ENCODE results near the gene NECAB3.

The NECAB3 gene, protein sequence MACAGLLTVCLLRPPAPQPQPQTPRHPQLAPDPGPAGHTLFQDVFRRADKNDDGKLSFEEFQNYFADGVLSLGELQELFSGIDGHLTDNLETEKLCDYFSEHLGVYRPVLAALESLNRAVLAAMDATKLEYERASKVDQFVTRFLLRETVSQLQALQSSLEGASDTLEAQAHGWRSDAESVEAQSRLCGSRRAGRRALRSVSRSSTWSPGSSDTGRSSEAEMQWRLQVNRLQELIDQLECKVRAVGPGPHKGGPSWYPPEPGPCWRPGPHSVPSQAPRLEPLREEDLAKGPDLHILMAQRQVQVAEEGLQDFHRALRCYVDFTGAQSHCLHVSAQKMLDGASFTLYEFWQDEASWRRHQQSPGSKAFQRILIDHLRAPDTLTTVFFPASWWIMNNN

DNA sequence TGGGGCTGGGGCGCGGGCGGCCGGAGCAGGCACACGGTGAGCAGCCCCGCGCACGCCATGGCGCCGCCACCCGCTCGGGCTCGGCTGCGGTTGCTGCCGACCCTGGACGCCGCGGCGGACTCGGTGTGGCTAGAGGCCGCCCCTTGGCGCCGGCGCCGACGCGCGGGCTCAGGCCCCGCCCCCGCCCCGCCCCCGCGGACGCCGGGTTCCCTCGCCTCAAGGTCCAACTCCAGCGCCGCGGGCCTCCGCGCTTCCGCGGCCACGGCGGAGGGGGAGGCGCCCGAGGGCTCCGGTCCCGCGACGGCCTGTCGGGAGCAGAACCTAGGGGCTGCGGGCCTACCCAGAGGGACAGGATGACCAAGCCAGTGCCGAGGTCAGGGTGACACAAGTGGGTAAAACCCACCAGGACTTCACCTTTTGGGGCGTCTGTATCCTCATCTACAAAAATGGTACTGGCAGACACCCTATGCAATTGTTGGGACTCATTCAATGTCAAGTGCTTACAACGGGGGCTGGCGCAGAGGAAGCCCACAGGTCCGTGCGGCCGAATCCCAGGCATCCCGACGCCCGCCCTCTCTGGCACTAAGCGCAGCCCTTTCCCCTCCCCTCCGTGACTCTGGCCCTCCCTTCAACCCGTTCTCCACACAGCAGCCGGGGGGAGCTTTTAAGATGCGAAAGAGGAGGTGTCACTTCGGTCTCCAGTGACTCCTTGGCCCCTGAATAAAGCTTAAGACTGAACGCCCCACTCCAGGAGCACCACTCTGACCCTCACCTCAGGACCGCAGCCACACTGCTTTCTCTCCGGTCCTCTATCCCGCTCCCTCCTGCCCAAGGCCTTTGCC, at the start of gene NECAB3:
TSS of gene NECAB3 (minus strand) at position 135 of the 842 bp plus-strand sequence. CDS start at position 59, 76 bp downstream.
- DNase-seq (ENCODE audit: low spot score): peak; percentile 92
- in situ Hi-C loops (cut with MboI; ENCODE audit: low sequenced_read_pairs, unreplicated experiment): no loop called here
- TF ChIP-seq, protein P1, sequence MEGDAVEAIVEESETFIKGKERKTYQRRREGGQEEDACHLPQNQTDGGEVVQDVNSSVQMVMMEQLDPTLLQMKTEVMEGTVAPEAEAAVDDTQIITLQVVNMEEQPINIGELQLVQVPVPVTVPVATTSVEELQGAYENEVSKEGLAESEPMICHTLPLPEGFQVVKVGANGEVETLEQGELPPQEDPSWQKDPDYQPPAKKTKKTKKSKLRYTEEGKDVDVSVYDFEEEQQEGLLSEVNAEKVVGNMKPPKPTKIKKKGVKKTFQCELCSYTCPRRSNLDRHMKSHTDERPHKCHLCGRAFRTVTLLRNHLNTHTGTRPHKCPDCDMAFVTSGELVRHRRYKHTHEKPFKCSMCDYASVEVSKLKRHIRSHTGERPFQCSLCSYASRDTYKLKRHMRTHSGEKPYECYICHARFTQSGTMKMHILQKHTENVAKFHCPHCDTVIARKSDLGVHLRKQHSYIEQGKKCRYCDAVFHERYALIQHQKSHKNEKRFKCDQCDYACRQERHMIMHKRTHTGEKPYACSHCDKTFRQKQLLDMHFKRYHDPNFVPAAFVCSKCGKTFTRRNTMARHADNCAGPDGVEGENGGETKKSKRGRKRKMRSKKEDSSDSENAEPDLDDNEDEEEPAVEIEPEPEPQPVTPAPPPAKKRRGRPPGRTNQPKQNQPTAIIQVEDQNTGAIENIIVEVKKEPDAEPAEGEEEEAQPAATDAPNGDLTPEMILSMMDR (IDR thresholded peaks at IDR 0.05; ENCODE audit: borderline replicate concordance, control extremely low read depth, extremely low read depth, insufficient read depth, missing control alignments): no peak

DNA sequence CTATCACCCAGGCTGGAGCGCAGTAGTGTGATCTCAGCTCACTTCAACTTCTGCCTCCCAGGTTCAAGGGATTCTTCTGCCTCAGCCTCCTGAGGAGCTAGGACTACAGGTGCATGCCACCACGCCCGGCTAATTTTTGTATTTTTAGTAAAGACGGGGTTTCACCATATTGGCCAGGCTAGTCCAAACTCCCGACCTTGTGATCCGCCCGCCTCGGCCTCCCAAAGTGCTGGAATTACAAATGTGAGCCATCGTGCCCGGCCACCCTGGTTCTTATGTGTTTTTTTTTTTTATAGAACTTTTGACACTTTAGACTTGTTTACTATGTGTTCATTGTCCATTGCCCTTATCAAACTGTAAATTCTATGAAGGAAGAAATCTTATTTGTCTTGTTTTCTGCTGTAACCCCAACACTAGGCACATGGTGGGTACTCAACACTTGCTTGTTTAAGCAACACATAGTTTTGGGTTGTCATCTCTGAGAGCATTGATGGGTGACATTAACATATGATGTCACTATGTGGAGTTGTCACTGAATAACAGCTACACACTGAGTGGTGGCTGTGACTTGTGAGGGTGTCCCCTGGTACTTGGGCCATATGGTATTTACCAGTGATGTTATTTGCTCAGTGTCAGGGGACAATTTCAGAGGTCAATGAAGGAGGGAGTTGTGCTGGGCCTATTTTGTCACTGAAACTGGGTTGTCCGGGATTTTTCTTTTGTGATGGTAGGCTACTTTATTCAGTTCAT, 47.3 kb upstream of the NECAB3 start:
- in situ Hi-C loops (cut with MboI; ENCODE audit: low sequenced_read_pairs, unreplicated experiment): no loop called here
- TF ChIP-seq, protein P1 (IDR thresholded peaks at IDR 0.05; ENCODE audit: borderline replicate concordance, control extremely low read depth, extremely low read depth, insufficient read depth, missing control alignments): no peak
- no peak for DNase-seq (ENCODE audit: low spot score)

DNA sequence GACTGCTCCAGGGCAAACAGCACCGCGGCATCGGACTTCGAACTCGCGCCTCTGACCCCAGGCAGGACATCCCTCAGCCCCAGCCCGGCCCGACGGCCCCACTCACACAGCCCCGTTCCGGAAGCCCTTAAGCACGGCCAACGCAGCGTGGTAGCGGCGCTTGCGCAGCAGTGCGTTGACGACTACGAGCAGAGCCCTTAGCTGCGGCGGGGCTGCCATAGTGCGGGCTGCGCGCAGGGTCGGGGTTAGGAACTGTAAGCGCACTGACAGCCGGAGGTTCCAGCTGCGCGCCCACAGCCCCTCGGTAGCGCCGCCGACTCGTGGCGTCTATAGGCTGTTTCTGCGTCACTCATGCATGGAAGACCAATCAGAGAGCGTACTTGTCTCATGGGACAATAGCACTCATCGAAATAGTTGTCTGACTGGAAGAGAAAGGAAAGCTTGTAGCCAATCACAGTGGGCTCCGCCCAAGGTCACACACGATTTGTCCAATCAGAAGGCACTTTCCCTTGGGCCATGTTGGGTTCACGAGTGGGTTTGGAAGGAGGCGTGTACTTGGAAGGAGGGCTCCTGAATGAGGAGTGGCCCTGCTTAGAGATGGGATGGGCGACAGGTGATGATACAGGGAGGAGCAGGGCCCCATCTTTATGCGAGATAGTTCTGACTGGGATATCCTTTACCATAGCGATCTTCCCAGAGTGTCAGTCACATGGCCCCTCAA, 45.9 kb upstream of the NECAB3 start, which contains the start of gene PXMP4:
TSS of gene PXMP4 (minus strand) at position 322 of the 721 bp plus-strand sequence. CDS start at position 219, 103 bp downstream.
- DNase-seq (ENCODE audit: low spot score): peak; percentile 99
- TF ChIP-seq, protein P1 (IDR thresholded peaks at IDR 0.05; ENCODE audit: borderline replicate concordance, control extremely low read depth, extremely low read depth, insufficient read depth, missing control alignments): no peak
- in situ Hi-C loops (cut with MboI; ENCODE audit: low sequenced_read_pairs, unreplicated experiment): no loop called here

DNA sequence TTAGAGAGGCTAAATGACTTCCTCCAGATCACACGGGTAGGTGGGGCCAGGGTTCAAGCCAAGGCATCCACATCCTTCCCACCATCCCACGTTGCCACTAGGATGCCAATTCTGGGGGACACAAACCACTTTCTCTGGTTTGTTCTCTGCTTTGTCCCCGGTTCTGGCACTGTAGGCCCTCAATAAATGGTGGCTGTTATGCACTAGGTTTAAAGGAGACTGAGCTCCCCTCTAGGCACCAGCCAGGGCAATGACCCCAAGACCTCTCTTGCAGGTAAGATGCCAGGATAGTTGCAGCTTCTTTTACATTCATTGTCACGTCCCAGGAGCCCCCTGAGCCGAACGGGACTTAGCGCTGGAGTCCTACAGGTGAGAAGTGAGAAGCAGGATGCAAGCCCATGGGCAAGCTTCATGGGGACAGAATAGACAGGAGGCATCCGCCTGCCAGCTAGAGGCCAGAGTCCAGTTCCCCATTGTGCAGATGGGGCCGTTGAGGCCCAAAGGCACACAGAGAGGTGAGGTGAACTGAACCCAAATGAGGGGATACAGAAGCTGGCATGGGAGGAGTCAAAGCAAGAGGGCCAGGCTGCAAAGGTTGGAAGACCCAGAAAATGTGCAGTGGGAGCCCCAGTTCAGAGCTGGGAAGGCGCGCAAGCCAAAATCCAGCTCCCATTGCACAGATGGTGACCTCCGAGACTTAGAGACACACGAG, 45.2 kb upstream of the NECAB3 start:
- in situ Hi-C loops (cut with MboI; ENCODE audit: low sequenced_read_pairs, unreplicated experiment): no loop called here
- DNase-seq (ENCODE audit: low spot score): no peak
- TF ChIP-seq, protein P1 (IDR thresholded peaks at IDR 0.05; ENCODE audit: borderline replicate concordance, control extremely low read depth, extremely low read depth, insufficient read depth, missing control alignments): no peak

DNA sequence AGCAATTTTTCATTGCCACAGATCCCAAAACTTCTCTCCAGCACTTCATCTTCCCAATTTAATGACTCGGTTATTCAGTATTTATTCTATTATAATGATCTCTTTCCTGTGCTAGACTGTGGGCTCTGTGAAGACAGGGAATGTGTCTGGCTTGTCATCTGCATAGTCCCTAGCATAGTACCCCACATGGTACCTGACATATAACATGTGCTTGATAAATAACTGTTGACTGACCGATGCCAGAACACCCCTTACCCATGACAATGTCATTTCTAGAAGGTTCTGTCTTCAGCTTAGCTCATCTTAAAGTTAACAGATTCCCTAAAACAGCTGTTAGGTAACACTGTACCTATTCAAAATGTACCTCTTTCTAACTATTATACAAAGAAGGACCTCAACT, 42.3 kb upstream of the NECAB3 start:
- DNase-seq (ENCODE audit: low spot score): no peak
- in situ Hi-C loops (cut with MboI; ENCODE audit: low sequenced_read_pairs, unreplicated experiment): no loop called here
- TF ChIP-seq, protein P1 (IDR thresholded peaks at IDR 0.05; ENCODE audit: borderline replicate concordance, control extremely low read depth, extremely low read depth, insufficient read depth, missing control alignments): no peak

Data from GM13976 (cell line).